ENCODE results near the gene CASK.

DNA sequence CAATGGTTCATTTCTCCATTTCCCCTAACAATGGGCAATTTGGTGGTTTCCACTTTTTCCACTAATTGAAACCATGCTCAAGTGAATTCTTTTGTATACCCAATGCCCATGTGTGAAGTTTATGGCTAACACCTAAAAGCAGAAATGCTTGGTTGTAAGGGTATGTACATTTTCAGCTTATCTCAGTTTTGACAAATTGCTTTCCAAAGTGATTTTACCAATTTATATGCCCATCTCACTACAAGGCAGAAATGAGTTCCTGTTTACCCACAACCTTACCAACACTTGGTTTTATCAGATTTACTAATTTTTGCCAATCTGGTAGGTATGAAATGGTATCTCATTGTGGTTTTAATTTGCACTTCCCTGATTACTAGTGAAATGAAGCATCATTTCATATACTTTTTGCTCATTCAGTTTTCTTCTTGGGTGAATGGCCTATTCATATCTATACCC, 219.8 kb downstream of the CASK start:
- TF ChIP-seq CTCF (IDR thresholded peaks at IDR 0.05) (no peak), POLR2A (IDR thresholded peaks at IDR 0.05) (no peak)

Data from tibial nerve (tissue), 3 donors.